ENCODE measurements around the gene SEMA3F. TPM values are rescaled to one million over a fixed set of nuclear protein-coding genes. Genes with fewer than 3 reads are reported as not detected.

SEMA3F gene
- total RNA-seq, 3 donors from 2014 or later (not counting 1 experiment from before 2014, with no cell fraction given), result 0.16 to 1.1 (median 0.78) TPM

DNA sequence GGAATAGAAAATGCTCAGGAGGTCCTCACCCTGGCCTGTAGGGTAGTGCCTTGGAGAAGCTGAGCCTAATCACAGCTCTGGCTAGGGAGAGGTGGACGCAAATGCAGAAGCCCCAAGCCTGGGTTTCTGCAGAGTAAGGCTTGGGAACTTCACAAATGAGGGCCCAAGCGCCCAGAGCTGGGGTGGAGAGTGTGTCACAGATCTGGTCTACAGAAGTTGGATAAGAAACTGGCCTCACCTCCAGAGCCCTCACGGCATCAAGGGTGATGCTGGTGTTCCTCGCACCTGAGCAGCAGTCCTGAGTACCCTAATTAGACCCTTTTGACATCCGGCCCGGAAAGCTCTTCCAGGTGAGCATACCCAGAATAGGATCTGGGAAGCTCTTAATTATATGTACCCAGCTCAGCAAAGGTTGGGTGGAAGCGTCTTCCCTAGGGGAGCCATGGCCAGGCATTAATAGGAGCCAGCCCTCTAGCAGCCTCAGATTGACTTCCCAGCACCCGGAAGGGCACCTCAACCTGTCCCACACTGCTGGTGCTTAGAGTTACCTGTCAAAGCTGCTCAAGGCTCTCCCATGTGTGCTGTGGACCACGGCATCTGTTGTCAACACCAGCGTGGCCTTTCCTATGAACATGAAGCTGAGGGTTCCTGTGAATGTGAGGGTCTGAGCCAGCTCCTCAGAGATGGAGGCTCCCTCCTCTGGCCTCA lies 34.6 kb upstream of the SEMA3F start:
- Mint-ChIP-seq H3K36me3 (peaks cover 16% of the 10 kb centered on the region), H3K9me3 (no peaks in the 10 kb centered on the region), H3K27me3 (ENCODE audit: low read depth in 2 of 2) (no peaks in the 10 kb centered on the region), H3K27ac (peak overlapping the region in 1 of 2 donors; percentile 21), H3K4me1 (peaks cover 8 to 12% of the 10 kb centered on the region in 2 donors), H3K4me3 (no peak overlapping the region)
- DNase-seq (no peak), ATAC-seq (no peak)
- no peak overlapping the region for H3K4me3 ChIP-seq (ENCODE audit: low read length)
- WGBS (ENCODE audit: insufficient coverage), result 95% methylated on average over 10 of the region's 10 CpGs
- no peaks in the 10 kb centered on the region for H3K9me3 ChIP-seq (ENCODE audit: control insufficient read depth, insufficient read depth, low read length)
- no peaks in the 10 kb centered on the region for H3K4me1 ChIP-seq (ENCODE audit: control insufficient read depth, insufficient read depth, low read length)
- intact Hi-C loops (cut with micrococcal nuclease), result loop anchor here (1.0 to 5.0 kb wide), 2 partner anchors 106 to 152 kb away; no protein-coding TSS in a partner anchor
- TF ChIP-seq, protein P1, sequence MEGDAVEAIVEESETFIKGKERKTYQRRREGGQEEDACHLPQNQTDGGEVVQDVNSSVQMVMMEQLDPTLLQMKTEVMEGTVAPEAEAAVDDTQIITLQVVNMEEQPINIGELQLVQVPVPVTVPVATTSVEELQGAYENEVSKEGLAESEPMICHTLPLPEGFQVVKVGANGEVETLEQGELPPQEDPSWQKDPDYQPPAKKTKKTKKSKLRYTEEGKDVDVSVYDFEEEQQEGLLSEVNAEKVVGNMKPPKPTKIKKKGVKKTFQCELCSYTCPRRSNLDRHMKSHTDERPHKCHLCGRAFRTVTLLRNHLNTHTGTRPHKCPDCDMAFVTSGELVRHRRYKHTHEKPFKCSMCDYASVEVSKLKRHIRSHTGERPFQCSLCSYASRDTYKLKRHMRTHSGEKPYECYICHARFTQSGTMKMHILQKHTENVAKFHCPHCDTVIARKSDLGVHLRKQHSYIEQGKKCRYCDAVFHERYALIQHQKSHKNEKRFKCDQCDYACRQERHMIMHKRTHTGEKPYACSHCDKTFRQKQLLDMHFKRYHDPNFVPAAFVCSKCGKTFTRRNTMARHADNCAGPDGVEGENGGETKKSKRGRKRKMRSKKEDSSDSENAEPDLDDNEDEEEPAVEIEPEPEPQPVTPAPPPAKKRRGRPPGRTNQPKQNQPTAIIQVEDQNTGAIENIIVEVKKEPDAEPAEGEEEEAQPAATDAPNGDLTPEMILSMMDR (IDR thresholded peaks at IDR 0.05), result no peak
- peaks cover 53% of the 10 kb centered on the region for H3K36me3 ChIP-seq (ENCODE audit: control insufficient read depth, insufficient read depth, low read length)
- H3K27me3 ChIP-seq (ENCODE audit: control insufficient read depth, insufficient read depth, low read length), result no peaks in the 10 kb centered on the region
- no peak overlapping the region for H3K27ac ChIP-seq (ENCODE audit: low read length)

DNA sequence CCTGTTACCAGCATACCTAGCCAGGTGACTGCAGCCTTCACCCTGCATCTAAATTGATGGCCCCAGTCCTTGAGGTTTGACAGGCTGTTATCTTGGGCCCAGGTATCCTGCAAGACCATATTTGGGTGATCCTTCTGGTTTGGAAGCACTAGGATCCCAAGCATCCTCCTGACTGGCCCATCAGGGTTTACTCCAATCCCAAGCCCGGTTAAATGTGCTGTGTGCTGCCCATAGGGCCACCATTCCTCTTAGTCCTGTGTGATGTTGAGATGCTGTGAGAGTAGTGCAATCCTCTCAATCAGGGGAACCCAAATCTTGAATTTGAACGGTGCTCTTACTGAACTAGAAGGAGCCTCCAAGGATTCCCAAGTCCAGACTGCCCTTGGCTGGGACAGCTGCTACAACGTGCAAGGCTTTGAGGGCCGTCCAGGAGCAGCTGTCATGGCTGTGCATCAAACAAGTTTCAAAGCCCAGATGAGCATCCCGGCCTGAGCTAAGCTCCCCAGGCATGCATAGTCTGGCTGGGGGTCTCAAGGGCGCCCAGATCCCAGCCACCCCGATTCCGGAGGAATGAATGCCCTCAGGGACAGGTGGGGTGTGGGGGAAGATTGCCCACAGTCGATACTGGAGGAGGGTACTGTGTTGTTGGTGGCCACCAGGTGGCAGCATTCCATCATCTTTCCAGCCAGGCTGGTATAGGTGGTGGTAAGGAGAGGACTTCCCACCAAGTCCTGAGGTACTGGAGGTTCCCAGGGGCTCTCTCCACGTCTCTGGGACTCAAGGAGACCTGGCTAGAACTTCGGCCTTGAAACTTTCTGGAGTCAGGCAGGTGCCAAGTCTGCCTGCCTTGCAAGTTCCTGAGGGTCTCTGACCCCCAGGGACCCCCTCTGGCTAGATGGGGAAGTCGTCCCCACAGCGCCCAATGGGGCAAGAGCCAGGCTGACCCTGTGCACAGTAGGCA lies 33.8 kb upstream of the SEMA3F start:
- Histone ChIP-seq H3K4me1 (ENCODE audit: control insufficient read depth, insufficient read depth, low read length) (no peaks in the 10 kb centered on the region), H3K9me3 (ENCODE audit: control insufficient read depth, insufficient read depth, low read length) (no peaks in the 10 kb centered on the region), H3K4me3 (ENCODE audit: low read length) (no peak overlapping the region), H3K36me3 (ENCODE audit: control insufficient read depth, insufficient read depth, low read length) (peaks cover 44% of the 10 kb centered on the region), H3K27me3 (ENCODE audit: control insufficient read depth, insufficient read depth, low read length) (no peaks in the 10 kb centered on the region), H3K27ac (ENCODE audit: low read length) (no peak overlapping the region)
- Mint-ChIP-seq H3K9me3 (no peaks in the 10 kb centered on the region), H3K27ac (peak overlapping the region in 1 of 2 donors; percentile 74), H3K36me3 (peaks cover 8% of the 10 kb centered on the region), H3K4me3 (no peak overlapping the region), H3K4me1 (peaks cover 8% of the 10 kb centered on the region in 2 donors), H3K27me3 (ENCODE audit: low read depth in 2 of 2) (no peaks in the 10 kb centered on the region)
- WGBS (ENCODE audit: insufficient coverage), result 49% methylated on average over 13 of the region's 13 CpGs
- DNase-seq (peak; percentile 68 to 88), ATAC-seq (peak; percentile 79 to 90 (median 81))
- intact Hi-C loops (cut with micrococcal nuclease), result loop anchor here (1.0 to 5.0 kb wide), 2 partner anchors 105 to 151 kb away; no protein-coding TSS in a partner anchor
- TF ChIP-seq, protein P1 (IDR thresholded peaks at IDR 0.05), result peak; percentile 79

DNA sequence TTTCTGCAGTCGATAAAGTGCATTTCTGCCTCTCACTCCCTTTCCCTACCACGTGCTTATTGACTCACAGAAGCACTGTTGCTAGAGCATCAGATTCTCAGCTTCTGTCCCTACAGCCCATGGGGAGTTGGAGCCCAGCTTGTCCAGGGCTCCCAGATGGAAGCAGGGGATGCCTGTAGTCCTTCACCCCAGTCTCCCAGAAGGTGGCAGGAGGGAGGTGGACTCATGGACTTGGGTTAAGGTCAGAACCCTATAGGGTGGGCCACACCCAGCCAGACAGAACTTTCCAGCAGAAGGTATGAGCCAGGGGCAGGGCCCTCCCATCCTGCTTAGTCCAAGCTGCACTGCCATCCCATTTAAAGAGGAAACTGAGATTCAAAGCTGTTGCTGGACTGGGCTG lies 33.1 kb upstream of the SEMA3F start:
- Mint-ChIP-seq H3K4me3 (no peak overlapping the region), H3K27ac (peak overlapping the region; percentile 62 to 74), H3K9me3 (no peaks in the 10 kb centered on the region), H3K4me1 (peaks cover 8% of the 10 kb centered on the region in 2 donors), H3K27me3 (ENCODE audit: low read depth in 2 of 2) (no peaks in the 10 kb centered on the region), H3K36me3 (peaks cover under 1% of the 10 kb centered on the region)
- Histone ChIP-seq H3K36me3 (ENCODE audit: control insufficient read depth, insufficient read depth, low read length) (peaks cover 37% of the 10 kb centered on the region), H3K27ac (ENCODE audit: low read length) (no peak overlapping the region), H3K4me1 (ENCODE audit: control insufficient read depth, insufficient read depth, low read length) (no peaks in the 10 kb centered on the region), H3K9me3 (ENCODE audit: control insufficient read depth, insufficient read depth, low read length) (no peaks in the 10 kb centered on the region), H3K27me3 (ENCODE audit: control insufficient read depth, insufficient read depth, low read length) (no peaks in the 10 kb centered on the region), H3K4me3 (ENCODE audit: low read length) (no peak overlapping the region)
- ATAC-seq (no peak), DNase-seq (no peak)
- 92% methylated on average over 2 of the region's 2 CpGs for WGBS (ENCODE audit: insufficient coverage)
- TF ChIP-seq, protein P1 (IDR thresholded peaks at IDR 0.05), result no peak
- intact Hi-C loops (cut with micrococcal nuclease), result loop anchor here (5.0 kb wide), 1 partner anchor 150 kb away; no protein-coding TSS in a partner anchor

All from natural killer cell (primary cell).